Testis (tissue), 2 donors: ENCODE measurements around the gene STIM2.

Source experiments
- POLR2A ChIP-seq: fragments of 450-650 bp; IDR thresholded peaks from one replicate; pipeline ENCODE4 v1.6.1; 2017; ENCODE audit warnings: antibody characterized with exemption, mild to moderate bottlenecking, moderate library complexity
- TF ChIP-seq, protein P1 (sequence below), 3 experiments: fragments of 450-650 bp in 2 of 3; fragments of 200-600 bp in 1 of 3; sonication (generic) in 1 of 3; IDR thresholded peaks; one replicate each; pipeline ENCODE4 v1.5.1; 2016 to 2019; ENCODE audit warnings: antibody characterized with exemption in 3 of 3, mild to moderate bottlenecking in 2 of 3, moderate library complexity in 1 of 3

DNA sequence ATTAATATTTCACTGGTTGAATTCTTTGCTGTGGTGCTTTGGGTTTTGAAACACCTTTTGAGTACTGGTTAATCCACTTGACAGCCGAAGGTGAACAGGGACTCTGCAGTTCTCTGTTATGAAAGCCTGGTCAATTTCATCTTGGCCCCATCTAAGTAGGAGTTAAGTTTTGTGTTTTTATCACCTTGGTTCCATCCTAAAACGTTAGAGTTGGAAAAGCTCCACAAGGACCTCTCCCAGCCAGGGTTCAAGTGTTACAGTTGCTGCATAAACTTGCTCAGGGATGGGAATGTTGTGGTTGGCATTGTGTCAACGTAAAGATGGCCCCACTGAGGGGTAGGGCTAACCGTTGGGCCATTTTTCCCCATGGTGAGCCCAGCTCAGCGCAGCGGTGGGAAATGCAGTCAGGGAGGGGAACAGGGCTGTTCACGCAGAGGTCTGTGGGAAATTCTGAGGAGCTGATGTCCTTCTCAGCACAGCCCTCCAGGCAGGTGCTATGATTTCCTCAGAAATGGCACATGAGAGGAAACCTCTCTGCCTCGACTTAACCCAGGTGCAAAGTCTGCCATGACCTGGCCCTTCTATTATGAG lies 188.7 kb downstream of the STIM2 start:
- TF ChIP-seq, protein P1, sequence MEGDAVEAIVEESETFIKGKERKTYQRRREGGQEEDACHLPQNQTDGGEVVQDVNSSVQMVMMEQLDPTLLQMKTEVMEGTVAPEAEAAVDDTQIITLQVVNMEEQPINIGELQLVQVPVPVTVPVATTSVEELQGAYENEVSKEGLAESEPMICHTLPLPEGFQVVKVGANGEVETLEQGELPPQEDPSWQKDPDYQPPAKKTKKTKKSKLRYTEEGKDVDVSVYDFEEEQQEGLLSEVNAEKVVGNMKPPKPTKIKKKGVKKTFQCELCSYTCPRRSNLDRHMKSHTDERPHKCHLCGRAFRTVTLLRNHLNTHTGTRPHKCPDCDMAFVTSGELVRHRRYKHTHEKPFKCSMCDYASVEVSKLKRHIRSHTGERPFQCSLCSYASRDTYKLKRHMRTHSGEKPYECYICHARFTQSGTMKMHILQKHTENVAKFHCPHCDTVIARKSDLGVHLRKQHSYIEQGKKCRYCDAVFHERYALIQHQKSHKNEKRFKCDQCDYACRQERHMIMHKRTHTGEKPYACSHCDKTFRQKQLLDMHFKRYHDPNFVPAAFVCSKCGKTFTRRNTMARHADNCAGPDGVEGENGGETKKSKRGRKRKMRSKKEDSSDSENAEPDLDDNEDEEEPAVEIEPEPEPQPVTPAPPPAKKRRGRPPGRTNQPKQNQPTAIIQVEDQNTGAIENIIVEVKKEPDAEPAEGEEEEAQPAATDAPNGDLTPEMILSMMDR (IDR thresholded peaks at IDR 0.05): no peak
- TF ChIP-seq POLR2A: no peak
